BLaER1 treated with 17β-estradiol and CSF1 and Interleukin-3, amounts not matched to agents 10 nM and 100 nM (cell line): ENCODE data around the gene CPNE6.
"Not testable (repeated sequence)": the region's sequence is repeated elsewhere in the genome, so short reads cannot be mapped to it uniquely, and the experiment has no call there.

Source experiments
- H3K27ac ChIP-seq, 11 experiments: shearing (Covaris generic); formaldehyde crosslinking; 2 replicates each; pipeline ENCODE4 v1.8.1; 2022
- H3K27me3 ChIP-seq, 11 experiments: shearing (Covaris generic); formaldehyde crosslinking; 2 replicates each; pipeline ENCODE4 v1.8.1; 2022
- H3K36me3 ChIP-seq, 11 experiments: shearing (Covaris generic); formaldehyde crosslinking; 2 replicates each; pipeline ENCODE4 v1.8.1; 2022
- H3K4me1 ChIP-seq, 10 experiments: shearing (Covaris generic); formaldehyde crosslinking; 2 replicates each; pipeline ENCODE4 v1.8.1; 2022
- H3K4me2 ChIP-seq, 11 experiments: shearing (Covaris generic); formaldehyde crosslinking; 2 replicates each; pipeline ENCODE4 v1.8.1; 2022
- H3K4me3 ChIP-seq, 10 experiments: shearing (Covaris generic); formaldehyde crosslinking; 2 replicates each; pipeline ENCODE4 v1.8.1; 2022
- H3K9ac ChIP-seq, 11 experiments: shearing (Covaris generic); formaldehyde crosslinking; 2 replicates each; pipeline ENCODE4 v1.8.1; 2022
- H3K9me3 ChIP-seq, 11 experiments: shearing (Covaris generic); formaldehyde crosslinking; replicated peaks in 1 of 11; 2 replicates each; pipeline ENCODE4 v1.8.1; 2022
- H4K20me1 ChIP-seq, 11 experiments: shearing (Covaris generic); formaldehyde crosslinking; 2 replicates each; pipeline ENCODE4 v1.8.1; 2022
- Cebpa-rat ChIP-seq, 11 experiments: shearing (Covaris generic); IDR thresholded peaks; 2 replicates each; pipeline ENCODE4 v1.8.1; 2022

Gene CPNE6

GRCh38 chr14:24098927-24099813 is 27.8 kb downstream of the CPNE6 start:
- no peak overlapping the region for H3K27ac ChIP-seq
- peaks cover 0 to 78% (median 5%) of the 10 kb centered on the region in 11 experiments; a peak in 9 of 22 replicates for H4K20me1 ChIP-seq
- H3K9ac ChIP-seq: peak overlapping the region in 1 of 11 experiments; percentile 8; a peak in 3 of 22 replicates
- peaks cover 74 to 85% (median 80%) of the 10 kb centered on the region in 11 experiments for H3K36me3 ChIP-seq
- peaks cover 16 to 38% (median 24%) of the 10 kb centered on the region in 10 experiments for H3K4me1 ChIP-seq
- H3K4me2 ChIP-seq: no peak overlapping the region
- H3K4me3 ChIP-seq: no peak overlapping the region
- no peak for TF ChIP-seq Cebpa-rat (IDR thresholded peaks at IDR 0.05)
- H3K9me3 ChIP-seq: peaks cover 0 to 22% (median 14%) of the 10 kb centered on the region in 11 experiments; a peak in 17 of 22 replicates
- H3K27me3 ChIP-seq: no peaks in the 10 kb centered on the region

- no peak for TF ChIP-seq Cebpa-rat (IDR thresholded peaks at IDR 0.05)
- Histone ChIP-seq H3K4me1 (peaks cover 13 to 37% (median 21%) of the 10 kb centered on the region in 10 experiments), H3K4me2 (peak overlapping the region in 1 of 11 experiments; percentile 20; a peak in 1 of 22 replicates), H3K36me3 (peaks cover 85 to 97% (median 90%) of the 10 kb centered on the region in 11 experiments), H3K27ac (0 out of 22 replicates have a peak overlapping the region, but pooled peaks of 1 of the 11 experiments have one; percentile 2), H3K9me3 (peaks cover 0 to 28% (median 22%) of the 10 kb centered on the region in 11 experiments; a peak in 17 of 22 replicates), H3K4me3 (no peak overlapping the region), H3K9ac (peak overlapping the region in 2 of 11 experiments; percentile 3 to 7; a peak in 1 of 22 replicates), H3K27me3 (no peaks in the 10 kb centered on the region), H4K20me1 (peaks cover 0 to 78% (median 5%) of the 10 kb centered on the region in 11 experiments; a peak in 9 of 22 replicates)
Observed at GRCh38 chr14:24100197-24100981, 29.0 kb downstream of the CPNE6 start.

GRCh38 chr14:24100982-24101494 is 29.7 kb downstream of the CPNE6 start:
- Histone ChIP-seq H3K36me3 (peaks cover 85 to 95% (median 90%) of the 10 kb centered on the region in 11 experiments), H3K27me3 (no peaks in the 10 kb centered on the region), H3K4me2 (no peak overlapping the region), H3K4me3 (no peak overlapping the region), H3K27ac (no peak overlapping the region), H3K9me3 (peaks cover 0 to 28% (median 22%) of the 10 kb centered on the region in 11 experiments; a peak in 17 of 22 replicates), H4K20me1 (peaks cover 0 to 73% (median 5%) of the 10 kb centered on the region in 11 experiments; a peak in 9 of 22 replicates), H3K9ac (peak overlapping the region in 1 of 11 experiments; percentile 7; a peak in 1 of 22 replicates), H3K4me1 (peaks cover 7 to 37% (median 15%) of the 10 kb centered on the region in 10 experiments)
- TF ChIP-seq Cebpa-rat (IDR thresholded peaks at IDR 0.05): no peak

- H3K4me1 ChIP-seq: peaks cover 0 to 37% (median 6%) of the 10 kb centered on the region in 10 experiments; a peak in 10 of 20 replicates
- H3K27ac ChIP-seq: no peak overlapping the region
- TF ChIP-seq Cebpa-rat (IDR thresholded peaks at IDR 0.05): no peak
- H3K36me3 ChIP-seq: peaks cover 74 to 80% (median 78%) of the 10 kb centered on the region in 11 experiments
- H3K4me3 ChIP-seq: no peak overlapping the region
- no peak overlapping the region for H3K4me2 ChIP-seq
- peaks cover 0 to 28% (median 22%) of the 10 kb centered on the region in 11 experiments; a peak in 17 of 22 replicates for H3K9me3 ChIP-seq
- H4K20me1 ChIP-seq: peaks cover 0 to 58% (median 5%) of the 10 kb centered on the region in 11 experiments; a peak in 8 of 22 replicates
- H3K9ac ChIP-seq: no peak overlapping the region
- H3K27me3 ChIP-seq: no peaks in the 10 kb centered on the region
Observed at GRCh38 chr14:24102357-24103048, 31.1 kb downstream of the CPNE6 start.

- H3K36me3 ChIP-seq: peaks cover 64 to 71% (median 68%) of the 10 kb centered on the region in 11 experiments
- no peak overlapping the region for H3K9ac ChIP-seq
- TF ChIP-seq Cebpa-rat (IDR thresholded peaks at IDR 0.05): no peak
Observed at GRCh38 chr14:24103451-24103850, 32.1 kb downstream of the CPNE6 start.

GRCh38 chr14:24105609-24106239 is 34.4 kb downstream of the CPNE6 start:
- peak overlapping the region in 2 of 11 experiments; percentile 33 to 70; a peak in 3 of 22 replicates for H3K4me2 ChIP-seq
- H3K4me3 ChIP-seq, H3K27me3 ChIP-seq: not testable (repeated sequence)
- peaks cover 42 to 48% (median 46%) of the 10 kb centered on the region in 11 experiments for H3K36me3 ChIP-seq
- peaks cover 0 to 28% (median 22%) of the 10 kb centered on the region in 11 experiments; a peak in 17 of 22 replicates for H3K9me3 ChIP-seq
- peaks cover 0 to 26% (median 0%) of the 10 kb centered on the region in 11 experiments; a peak in 2 of 22 replicates for H4K20me1 ChIP-seq
- peaks cover 13 to 36% (median 21%) of the 10 kb centered on the region in 10 experiments for H3K4me1 ChIP-seq
- peak overlapping the region in 1 of 11 experiments; percentile 58; a peak in 1 of 22 replicates for H3K9ac ChIP-seq
- peak overlapping the region in 1 of 11 experiments; percentile 5; a peak in 1 of 22 replicates for H3K27ac ChIP-seq

More at GRCh38 chr14:24103451-24103850, 32.1 kb downstream of the CPNE6 start:
- H3K4me3 ChIP-seq: no peak overlapping the region
- H3K27me3 ChIP-seq: no peaks in the 10 kb centered on the region
- no peak overlapping the region for H3K4me2 ChIP-seq
- H4K20me1 ChIP-seq: peaks cover 0 to 49% (median 5%) of the 10 kb centered on the region in 11 experiments; a peak in 8 of 22 replicates
- H3K9me3 ChIP-seq: peaks cover 0 to 28% (median 22%) of the 10 kb centered on the region in 11 experiments; a peak in 17 of 22 replicates
- peaks cover 0 to 38% (median 8%) of the 10 kb centered on the region in 10 experiments; a peak in 11 of 20 replicates for H3K4me1 ChIP-seq
- no peak overlapping the region for H3K27ac ChIP-seq

GRCh38 chr14:24106672-24107271 is 35.4 kb downstream of the CPNE6 start:
- H3K4me1 ChIP-seq: peaks cover 17 to 43% (median 23%) of the 10 kb centered on the region in 10 experiments
- H3K4me2 ChIP-seq: peak overlapping the region in 1 of 11 experiments; percentile 70; a peak in 1 of 22 replicates
- no peaks in the 10 kb centered on the region for H3K27me3 ChIP-seq
- peaks cover 31 to 40% (median 35%) of the 10 kb centered on the region in 11 experiments for H3K36me3 ChIP-seq
- peaks cover 0 to 15% (median 0%) of the 10 kb centered on the region in 11 experiments; a peak in 1 of 22 replicates for H4K20me1 ChIP-seq
- TF ChIP-seq Cebpa-rat (IDR thresholded peaks at IDR 0.05): no peak
- 0 out of 22 replicates have a peak overlapping the region, but pooled peaks of 1 of the 11 experiments have one; percentile 58 for H3K9ac ChIP-seq
- H3K27ac ChIP-seq: peak overlapping the region in 1 of 11 experiments; percentile 5; a peak in 1 of 22 replicates
- no peak overlapping the region for H3K4me3 ChIP-seq
- H3K9me3 ChIP-seq: peaks cover 0 to 28% (median 22%) of the 10 kb centered on the region in 11 experiments; a peak in 17 of 22 replicates
